OCI-LY1 (cell line): Measurements from ENCODE around the gene CTDSP2.

Source experiments
- CTCF ChIP-seq: fragments of 200-600 bp; sonication (generic), shearing (Covaris generic); IDR thresholded peaks from 2 replicates; pipeline ENCODE4 v1.5.1; 2017; ENCODE audit warnings: mild to moderate bottlenecking, antibody characterized with exemption, low read length, moderate library complexity, mixed read lengths
- EZH2 ChIP-seq: fragments of 200-600 bp; sonication (generic), shearing (Covaris generic); IDR thresholded peaks from 2 replicates; pipeline ENCODE4 v1.8.0; 2017; ENCODE audit warnings: borderline replicate concordance, mixed run types, mild to moderate bottlenecking, antibody characterized with exemption, low read length, moderate library complexity, mixed read lengths

GRCh38 chr12:57811028-57811755, 35.3 kb downstream of the CTDSP2 start:
- TF ChIP-seq CTCF (no peak), EZH2 (no peak)
